Peyer's patch (tissue), 4 donors: ENCODE results near the gene ATF6. TPM values are rescaled to one million over a fixed set of nuclear protein-coding genes. Genes with fewer than 3 reads are reported as not detected.

Experiments used
- DNase-seq, 3 donors: peaks; one replicate each; pipeline ENCODE4 v3.0.0-alpha.2; 2017 to 2019
- H3K27ac ChIP-seq, 4 donors: fragments of 200-600 bp; sonication (generic); one replicate each; pipeline ENCODE4 v1.5.1; 2016 to 2019
- H3K27me3 ChIP-seq, 2 donors: fragments of 200-600 bp; sonication (generic); one replicate each; pipeline ENCODE4 v1.5.1; 2019
- H3K36me3 ChIP-seq, 3 donors: fragments of 200-600 bp; sonication (generic); one replicate each; pipeline ENCODE4 v1.5.1; 2016 to 2019
- H3K4me1 ChIP-seq, 4 donors: fragments of 200-600 bp; sonication (generic); one replicate each; pipeline ENCODE4 v1.5.1; 2016 to 2019
- H3K4me3 ChIP-seq, 4 donors: fragments of 200-600 bp; sonication (generic); 1 replicate in 3 of 4; 2 replicates in 1 of 4; pipeline ENCODE4 v1.5.1; 2016 to 2019; ENCODE audit warnings: mild to moderate bottlenecking in 1 of 4
- H3K9me3 ChIP-seq, 4 donors: fragments of 200-600 bp; sonication (generic); one replicate each; pipeline ENCODE4 v1.5.1; 2016 to 2019; ENCODE audit warnings: mild to moderate bottlenecking in 1 of 4
- CTCF ChIP-seq, 6 experiments: fragments of 450-650 bp in 4 of 6; fragments of 200-600 bp in 2 of 6; sonication (generic) in 1 of 6; IDR thresholded peaks; one replicate each; pipeline ENCODE4 v1.5.1; 2017 to 2019; ENCODE audit warnings: antibody characterized with exemption in 6 of 6, mild to moderate bottlenecking in 3 of 6, moderate library complexity in 1 of 6
- POLR2A ChIP-seq, 2 donors: fragments of 450-650 bp; IDR thresholded peaks; one replicate each; pipeline ENCODE4 v1.5.1; 2017; ENCODE audit warnings: antibody characterized with exemption in 2 of 2, mild to moderate bottlenecking in 2 of 2, moderate library complexity in 2 of 2
- total RNA-seq, 4 donors: library from RNA; depleted of rRNA; stranded (reverse); fragments of >200 nt; gene quantifications; one replicate each; pipeline ENCODE4 v1.1.0, GENCODE V29; 2016

ATF6 gene
- total RNA-seq, 4 donors from 2014 or later: 15.5 to 21.4 (median 20.8) TPM

GRCh38 chr1:161951646-161952045, 185.5 kb downstream of the ATF6 start:
- H3K27me3 ChIP-seq: no peaks in the 10 kb centered on the region
- H3K27ac ChIP-seq: no peak overlapping the region
- no peak for TF ChIP-seq CTCF (IDR thresholded peaks at IDR 0.05)
- no peak for TF ChIP-seq POLR2A (IDR thresholded peaks at IDR 0.05)
- no peaks in the 10 kb centered on the region for H3K36me3 ChIP-seq
- no peak overlapping the region for H3K4me3 ChIP-seq
- no peaks in the 10 kb centered on the region for H3K9me3 ChIP-seq
- H3K4me1 ChIP-seq: no peaks in the 10 kb centered on the region
- DNase-seq: no peak

DNA sequence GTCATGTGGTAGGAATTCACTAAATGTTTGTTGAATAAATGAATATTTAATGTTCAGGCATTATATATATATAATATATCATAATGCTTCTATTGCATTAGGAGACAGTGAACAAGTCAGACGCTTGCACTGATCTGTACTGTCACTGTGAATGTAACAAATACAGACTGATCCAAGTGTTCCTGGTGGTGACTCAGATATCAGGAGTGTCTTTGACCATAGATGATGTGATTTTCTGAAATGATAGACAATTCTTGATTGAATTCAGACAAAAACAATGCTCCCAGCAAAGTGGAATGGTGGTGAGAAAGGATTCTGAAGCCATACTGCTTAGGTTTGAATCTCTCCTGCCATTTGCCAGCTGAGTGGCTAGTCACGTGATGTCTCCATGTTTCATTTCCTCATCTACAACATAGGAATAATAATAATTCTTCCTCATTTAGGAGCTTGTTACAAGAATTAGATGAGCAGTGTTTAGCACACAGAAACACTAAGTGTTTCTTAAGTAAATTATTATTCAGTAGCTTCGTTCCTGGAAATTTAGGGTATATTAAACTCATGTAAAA, 186.6 kb downstream of the ATF6 start:
- Histone ChIP-seq H3K27me3 (no peaks in the 10 kb centered on the region), H3K4me3 (no peak overlapping the region), H3K9me3 (no peaks in the 10 kb centered on the region), H3K36me3 (no peaks in the 10 kb centered on the region), H3K4me1 (no peaks in the 10 kb centered on the region), H3K27ac (no peak overlapping the region)
- TF ChIP-seq POLR2A (IDR thresholded peaks at IDR 0.05) (no peak), CTCF (IDR thresholded peaks at IDR 0.05) (no peak)
- DNase-seq: no peak

DNA sequence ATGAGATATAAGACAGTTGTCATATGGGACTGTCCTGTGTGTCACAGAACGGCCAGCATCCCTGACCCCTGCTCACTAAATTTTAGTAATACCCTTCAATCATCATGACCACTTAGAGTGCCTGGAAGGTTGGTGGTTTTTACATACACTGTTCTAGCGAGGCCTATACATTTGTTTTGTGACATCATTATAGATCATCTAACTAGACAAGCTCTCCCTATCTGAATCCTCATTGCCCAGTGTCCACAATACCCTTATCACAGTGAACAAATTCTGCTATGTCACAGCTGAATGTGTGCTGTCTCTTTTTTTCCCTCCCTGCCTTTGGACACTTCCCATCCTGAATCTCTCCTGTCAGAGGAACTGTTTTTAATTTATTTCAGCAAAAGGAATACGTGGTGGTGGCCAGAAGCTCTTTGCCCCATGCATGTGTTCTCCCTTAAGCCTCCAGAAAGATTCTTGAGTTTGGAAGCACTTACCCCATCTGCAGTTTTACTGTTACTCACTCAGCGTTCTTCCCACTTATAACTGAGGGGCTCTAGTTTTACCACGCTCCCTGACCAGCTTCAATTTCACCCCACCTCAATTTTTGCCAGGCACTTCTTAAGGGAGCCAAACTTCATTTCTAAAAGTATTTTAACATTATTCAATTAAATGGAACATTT, 187.3 kb downstream of the ATF6 start:
- DNase-seq: no peak
- Histone ChIP-seq H3K27ac (no peak overlapping the region), H3K4me3 (no peak overlapping the region), H3K4me1 (no peaks in the 10 kb centered on the region), H3K9me3 (no peaks in the 10 kb centered on the region), H3K27me3 (no peaks in the 10 kb centered on the region), H3K36me3 (peaks cover 0 to 6% (median 0%) of the 10 kb centered on the region in 3 donors)
- no peak for TF ChIP-seq POLR2A (IDR thresholded peaks at IDR 0.05)
- TF ChIP-seq CTCF (IDR thresholded peaks at IDR 0.05): no peak

GRCh38 chr1:161954050-161954449, 187.9 kb downstream of the ATF6 start:
- Histone ChIP-seq H3K4me3 (no peak overlapping the region), H3K4me1 (no peaks in the 10 kb centered on the region), H3K27me3 (no peaks in the 10 kb centered on the region), H3K9me3 (no peaks in the 10 kb centered on the region), H3K36me3 (peaks cover 0 to 12% (median 0%) of the 10 kb centered on the region in 3 donors), H3K27ac (no peak overlapping the region)
- TF ChIP-seq POLR2A (IDR thresholded peaks at IDR 0.05) (no peak), CTCF (IDR thresholded peaks at IDR 0.05) (no peak)
- DNase-seq: no peak

DNA sequence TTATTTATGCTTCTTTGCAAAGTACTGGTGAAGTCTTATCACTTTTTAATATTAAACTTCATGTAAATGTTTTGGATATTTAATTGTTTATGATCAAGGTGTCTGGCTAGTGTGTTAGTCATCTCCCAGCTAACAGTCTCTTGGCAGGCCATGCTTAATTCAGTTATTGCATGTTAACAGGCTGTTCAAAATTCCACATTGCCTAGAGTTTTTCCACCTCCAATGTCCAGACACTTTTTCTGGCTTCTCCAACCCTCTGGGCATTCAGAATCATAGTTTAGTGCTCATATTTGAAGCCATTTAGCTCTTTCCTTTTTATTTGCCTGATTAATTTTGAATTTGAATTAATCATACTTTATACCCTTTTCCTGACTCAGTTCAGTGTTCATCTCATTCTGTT, 188.3 kb downstream of the ATF6 start:
- no peak for TF ChIP-seq CTCF (IDR thresholded peaks at IDR 0.05)
- TF ChIP-seq POLR2A (IDR thresholded peaks at IDR 0.05): no peak
- peaks cover 0 to 12% (median 0%) of the 10 kb centered on the region in 3 donors for H3K36me3 ChIP-seq
- no peaks in the 10 kb centered on the region for H3K4me1 ChIP-seq
- no peaks in the 10 kb centered on the region for H3K27me3 ChIP-seq
- no peaks in the 10 kb centered on the region for H3K9me3 ChIP-seq
- no peak overlapping the region for H3K4me3 ChIP-seq
- no peak overlapping the region for H3K27ac ChIP-seq
- no peak for DNase-seq
